IgD-negative memory B cell (primary cell): ENCODE data around the gene KCNN3. TPM values are rescaled to one million over a fixed set of nuclear protein-coding genes. Genes with fewer than 3 reads are reported as not detected.
A peak's percentile ranks its signal among the peaks of the same experiment; 100 is the strongest.

Experiments
- H3K27ac Mint-ChIP-seq, 3 donors: one replicate each; pipeline ENCODE4 v1.8.0; 2020 to 2022; ENCODE audit warnings: mild to moderate bottlenecking in 3 of 3, mixed read lengths in 3 of 3, moderate library complexity in 1 of 3
- H3K27me3 Mint-ChIP-seq: one replicate; pipeline ENCODE4 v1.8.0; 2021; ENCODE audit warnings: mixed read lengths
- H3K36me3 Mint-ChIP-seq: one replicate; pipeline ENCODE4 v1.8.0; 2020; ENCODE audit warnings: mild to moderate bottlenecking, mixed read lengths
- H3K4me1 Mint-ChIP-seq, 3 donors: one replicate each; pipeline ENCODE4 v1.8.0; 2020 to 2022; ENCODE audit warnings: mixed read lengths in 3 of 3, mild to moderate bottlenecking in 1 of 3
- H3K4me3 Mint-ChIP-seq, 4 donors: one replicate each; pipeline ENCODE4 v1.8.0; 2020 to 2022; ENCODE audit warnings: mild to moderate bottlenecking in 4 of 4, mixed read lengths in 4 of 4, moderate library complexity in 3 of 4
- H3K9me3 Mint-ChIP-seq, 3 donors: one replicate each; pipeline ENCODE4 v1.8.0; 2020 to 2021; ENCODE audit warnings: mixed read lengths in 3 of 3, mild to moderate bottlenecking in 1 of 3
- polyA plus RNA-seq: library from polyadenylated mRNA; unstranded; fragments of 300-500 nt; fragmentation: Illumina TruSeq; gene quantifications from one replicate; pipeline ENCODE4 v1.2.3, GENCODE V29; 2021

The KCNN3 gene
- polyA plus RNA-seq, 1 donor from 2014 or later: 0.88 TPM

DNA sequence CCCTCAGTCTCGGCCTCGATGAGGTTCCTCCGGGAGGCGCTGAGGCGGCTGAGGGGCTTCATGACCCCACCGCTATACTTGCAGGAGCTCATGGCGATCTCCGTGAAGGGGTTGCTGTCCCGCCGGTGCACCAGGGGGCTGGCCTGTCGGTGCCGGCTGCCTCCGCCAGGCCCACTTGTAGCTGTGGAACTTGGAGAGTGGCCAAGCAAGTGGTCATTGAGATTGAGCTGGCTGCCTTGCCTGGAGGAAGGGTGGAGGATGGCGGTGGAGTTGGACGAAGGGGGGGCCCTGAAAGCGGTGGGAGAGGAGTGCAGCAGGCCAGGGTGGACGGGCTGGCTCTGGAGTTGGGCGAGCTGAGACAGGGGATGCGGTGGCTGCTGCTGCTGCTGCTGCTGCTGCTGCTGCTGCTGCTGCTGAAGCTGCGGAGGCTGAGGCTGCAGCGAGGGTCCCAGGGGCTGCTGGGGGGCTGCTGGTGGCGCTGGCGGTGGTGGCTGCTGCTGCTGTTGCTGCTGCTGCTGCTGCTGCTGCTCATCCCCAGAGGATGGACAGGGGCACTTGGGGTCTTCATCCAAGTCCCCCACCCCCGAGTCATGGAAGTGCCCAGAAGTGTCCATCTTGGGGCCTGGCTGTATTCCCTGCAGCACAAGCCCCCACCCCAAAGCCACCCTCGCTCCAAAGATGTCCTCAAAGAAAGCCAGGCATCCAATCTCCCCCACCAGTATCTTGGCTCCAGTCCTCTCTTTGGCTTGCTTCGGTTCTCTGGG is 548 bp downstream of the KCNN3 start:
- peaks cover 6% of the 10 kb centered on the region for H3K36me3 Mint-ChIP-seq
- H3K4me1 Mint-ChIP-seq: peaks cover 17 to 41% (median 29%) of the 10 kb centered on the region in 3 donors
- H3K27ac Mint-ChIP-seq: peak overlapping the region in 1 of 3 donors; percentile 18
- peak overlapping the region in 3 of 4 donors; percentile 67 to 87 (median 71) for H3K4me3 Mint-ChIP-seq
- H3K27me3 Mint-ChIP-seq: peaks cover 53% of the 10 kb centered on the region
- no peaks in the 10 kb centered on the region for H3K9me3 Mint-ChIP-seq

DNA sequence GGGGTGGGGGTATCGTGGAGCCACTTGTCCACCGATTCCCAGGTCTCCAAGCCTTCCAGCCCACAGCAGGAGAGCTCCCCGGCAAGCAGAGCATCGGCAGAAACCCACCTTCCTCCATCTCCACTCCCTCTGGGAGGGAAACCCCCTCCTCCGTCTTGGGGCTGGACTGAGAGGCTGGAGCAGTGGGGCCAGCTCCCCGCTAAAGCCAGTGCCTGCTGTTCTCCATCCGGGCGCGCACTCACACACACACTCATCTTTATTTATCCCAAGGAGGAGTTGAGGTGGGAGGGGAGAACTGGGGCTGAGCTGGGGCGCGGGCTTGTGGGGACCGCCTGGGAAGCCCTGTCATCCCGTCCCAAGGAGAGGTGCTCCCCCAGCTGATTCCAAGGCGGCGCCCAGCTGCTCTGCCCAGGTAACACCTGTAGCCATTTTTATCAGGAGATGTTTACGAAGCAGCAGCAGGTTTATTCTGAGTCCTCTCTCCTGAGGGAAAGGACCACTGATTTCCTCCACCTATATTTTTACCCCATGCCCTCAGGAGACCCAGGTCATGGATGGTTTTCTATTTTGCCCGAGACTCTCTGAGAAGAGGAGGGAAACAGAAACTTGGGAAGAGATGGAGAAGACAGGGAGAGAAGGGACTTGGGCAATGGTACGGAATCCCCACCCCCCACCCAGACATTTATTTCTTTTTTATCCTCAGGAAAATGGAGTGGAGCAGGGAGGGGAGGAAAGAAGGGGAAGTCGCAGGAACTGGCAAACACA is 2.1 kb downstream of the KCNN3 start:
- H3K4me3 Mint-ChIP-seq: peak overlapping the region in 2 of 4 donors; percentile 32 to 58
- no peaks in the 10 kb centered on the region for H3K9me3 Mint-ChIP-seq
- no peak overlapping the region for H3K27ac Mint-ChIP-seq
- H3K36me3 Mint-ChIP-seq: peaks cover 7% of the 10 kb centered on the region
- peaks cover 61% of the 10 kb centered on the region for H3K27me3 Mint-ChIP-seq
- peaks cover 25 to 54% (median 43%) of the 10 kb centered on the region in 3 donors for H3K4me1 Mint-ChIP-seq

- Mint-ChIP-seq H3K27ac (no peak overlapping the region), H3K36me3 (peaks cover 7% of the 10 kb centered on the region), H3K27me3 (peaks cover 63% of the 10 kb centered on the region), H3K4me1 (peaks cover 25 to 54% (median 48%) of the 10 kb centered on the region in 3 donors), H3K9me3 (no peaks in the 10 kb centered on the region), H3K4me3 (peak overlapping the region in 2 of 4 donors; percentile 0 to 32)
Observed at GRCh38 chr1:154867064-154867825, 2.8 kb downstream of the KCNN3 start.

DNA sequence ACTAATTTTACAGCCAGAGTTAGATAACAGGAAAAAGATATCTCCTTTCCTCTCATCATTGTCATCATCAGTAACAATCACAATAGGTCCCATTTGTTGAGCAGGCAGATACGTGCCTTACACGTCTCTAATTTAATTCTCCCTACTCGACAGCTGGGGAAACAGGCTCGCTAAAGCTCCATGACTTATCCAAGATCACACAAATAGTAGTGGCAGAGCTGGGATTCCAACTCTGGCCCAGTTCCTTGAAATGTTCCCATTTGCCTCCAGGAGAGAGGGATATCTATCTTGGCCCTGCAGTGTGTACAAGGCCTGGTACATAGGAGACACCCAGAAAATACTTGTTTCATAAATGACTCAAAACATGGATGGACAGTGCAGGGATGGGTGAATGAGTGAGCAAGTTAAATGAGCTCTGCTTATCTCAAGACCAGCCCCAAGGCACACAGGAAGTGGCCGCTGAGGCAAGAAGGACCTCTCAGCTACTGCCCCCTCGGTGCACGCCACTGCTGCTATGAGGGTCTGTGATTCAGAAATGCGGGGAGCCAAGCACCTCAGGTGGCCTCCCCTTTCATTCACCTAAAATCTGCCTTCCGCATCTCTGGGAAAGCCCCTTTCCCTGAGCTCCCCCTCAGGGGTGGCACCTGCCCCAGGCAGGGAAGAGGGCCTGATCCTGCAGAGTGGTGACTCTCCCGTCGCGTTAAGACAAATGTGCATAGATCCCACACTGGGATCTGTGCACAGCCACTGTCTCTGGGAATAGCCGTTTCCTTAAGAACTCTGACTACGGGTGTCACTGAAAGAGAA is 3.6 kb downstream of the KCNN3 start:
- peak overlapping the region in 2 of 4 donors; percentile 0 to 34 for H3K4me3 Mint-ChIP-seq
- H3K36me3 Mint-ChIP-seq: peaks cover 6% of the 10 kb centered on the region
- no peaks in the 10 kb centered on the region for H3K9me3 Mint-ChIP-seq
- H3K27ac Mint-ChIP-seq: no peak overlapping the region
- H3K4me1 Mint-ChIP-seq: peaks cover 25 to 54% (median 52%) of the 10 kb centered on the region in 3 donors
- peaks cover 59% of the 10 kb centered on the region for H3K27me3 Mint-ChIP-seq

- Mint-ChIP-seq H3K36me3 (peaks cover 5% of the 10 kb centered on the region), H3K4me1 (peaks cover 26 to 58% (median 55%) of the 10 kb centered on the region in 3 donors), H3K9me3 (no peaks in the 10 kb centered on the region), H3K4me3 (peak overlapping the region in 2 of 4 donors; percentile 45 to 60), H3K27ac (no peak overlapping the region), H3K27me3 (peaks cover 61% of the 10 kb centered on the region)
Observed at GRCh38 chr1:154865442-154866256, 4.4 kb downstream of the KCNN3 start.

DNA sequence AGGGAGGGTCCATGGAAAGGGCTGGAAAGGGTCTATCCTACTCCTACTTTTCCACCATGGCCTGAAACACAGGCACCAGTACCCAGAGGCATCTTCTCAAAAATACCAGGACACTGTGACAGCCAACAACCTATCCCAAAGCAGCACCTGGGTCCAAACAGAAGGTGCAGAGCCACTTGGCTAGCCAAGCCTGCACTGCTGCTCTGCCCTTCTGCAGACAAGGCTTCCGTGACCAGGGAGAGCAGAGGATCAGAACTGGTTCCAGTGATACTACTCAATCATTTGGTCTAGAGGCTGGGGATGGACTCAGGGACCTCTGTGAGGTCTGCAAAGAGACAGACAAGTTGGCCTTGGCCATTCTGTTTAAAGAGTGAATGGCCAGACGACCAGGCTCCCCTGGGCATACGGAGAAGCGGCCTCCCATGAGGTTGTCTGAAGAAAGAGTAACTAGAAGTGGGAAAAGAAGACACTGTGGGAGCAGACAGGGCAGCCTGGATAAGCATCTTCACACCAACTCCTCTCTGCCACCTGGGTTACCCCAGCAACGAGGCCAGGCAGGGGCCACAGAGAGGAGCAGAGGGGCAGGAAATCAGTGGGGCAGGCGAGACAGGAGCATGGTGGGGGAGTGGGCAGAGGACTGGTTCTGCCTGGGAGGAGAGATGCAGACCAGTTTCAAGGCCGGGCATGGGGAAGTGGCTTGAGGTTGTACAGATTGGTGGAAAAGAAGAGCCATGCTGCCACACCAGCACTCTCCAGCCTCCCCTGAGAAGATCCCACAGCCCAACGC is 5.7 kb downstream of the KCNN3 start:
- peak overlapping the region in 1 of 3 donors; percentile 50 for H3K27ac Mint-ChIP-seq
- peak overlapping the region in 1 of 4 donors; percentile 90 for H3K4me3 Mint-ChIP-seq
- H3K4me1 Mint-ChIP-seq: peaks cover 31 to 64% (median 62%) of the 10 kb centered on the region in 3 donors
- no peaks in the 10 kb centered on the region for H3K9me3 Mint-ChIP-seq
- H3K27me3 Mint-ChIP-seq: peaks cover 55% of the 10 kb centered on the region
- peaks cover 5% of the 10 kb centered on the region for H3K36me3 Mint-ChIP-seq

DNA sequence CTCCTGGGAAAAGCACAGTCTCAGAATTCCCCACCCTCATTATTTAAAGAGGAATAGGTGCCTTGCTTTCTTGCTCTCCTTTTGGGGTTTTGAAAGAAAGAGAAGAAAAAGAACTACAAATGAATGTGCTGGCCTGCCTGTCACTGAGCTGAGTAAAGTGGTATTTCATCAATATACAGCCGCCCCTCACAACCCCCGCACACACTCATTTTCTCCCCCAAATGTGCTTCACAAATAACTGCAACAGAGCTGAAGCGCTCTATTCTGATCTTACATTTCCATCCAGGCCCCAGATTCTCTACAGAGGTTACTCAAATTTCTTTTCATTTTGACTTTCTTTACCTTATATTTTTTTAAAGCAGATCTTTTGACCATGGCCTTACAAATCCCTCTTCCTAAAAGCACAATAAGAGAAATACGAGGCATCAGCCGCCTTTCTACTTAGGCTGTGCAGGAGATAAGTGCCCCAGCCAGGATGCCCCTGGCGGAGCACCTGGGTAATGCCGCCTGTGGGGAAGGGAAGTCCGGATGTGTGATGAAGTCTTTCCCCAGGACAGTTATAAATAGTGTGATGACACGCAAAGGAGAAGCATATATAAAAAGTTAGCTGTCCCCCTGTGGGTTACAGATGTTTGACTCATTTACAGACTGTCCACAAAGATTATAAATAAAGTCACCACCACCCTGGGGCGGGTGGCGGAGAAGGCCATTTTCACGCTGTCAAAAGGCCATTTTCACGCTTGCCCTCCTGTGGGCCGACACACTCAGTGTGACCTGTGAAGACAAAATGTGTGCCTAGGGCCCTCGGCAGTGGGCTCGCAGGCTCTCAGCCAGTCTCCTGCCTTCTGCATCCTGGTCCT is 6.5 kb downstream of the KCNN3 start:
- H3K9me3 Mint-ChIP-seq: no peaks in the 10 kb centered on the region
- H3K4me3 Mint-ChIP-seq: peak overlapping the region in 3 of 4 donors; percentile 39 to 90 (median 58)
- H3K27me3 Mint-ChIP-seq: peaks cover 46% of the 10 kb centered on the region
- peaks cover 5% of the 10 kb centered on the region for H3K36me3 Mint-ChIP-seq
- H3K27ac Mint-ChIP-seq: peak overlapping the region in 1 of 3 donors; percentile 82
- H3K4me1 Mint-ChIP-seq: peaks cover 31 to 62% (median 57%) of the 10 kb centered on the region in 3 donors

DNA sequence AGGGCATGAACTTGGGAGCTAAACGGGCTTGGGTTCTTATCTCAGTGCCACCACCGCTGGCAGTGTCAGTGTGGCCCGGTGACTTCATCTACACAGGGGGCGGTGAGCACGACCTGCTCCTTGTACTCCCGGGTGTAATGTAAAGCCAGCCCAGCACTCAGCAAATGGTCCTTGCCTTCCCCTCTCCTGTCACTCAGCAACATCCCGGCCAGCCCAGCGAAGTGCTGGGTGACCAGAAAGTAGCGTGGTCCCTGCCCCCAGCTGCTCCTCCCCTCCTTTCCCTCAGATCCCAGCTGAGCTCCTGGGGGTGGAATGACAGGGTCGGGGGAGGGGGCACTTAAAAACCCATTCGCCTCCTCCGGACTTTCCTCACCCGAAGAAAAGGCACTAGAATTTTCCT is 7.2 kb downstream of the KCNN3 start:
- Mint-ChIP-seq H3K27me3 (peaks cover 40% of the 10 kb centered on the region), H3K36me3 (peaks cover 5% of the 10 kb centered on the region), H3K4me3 (no peak overlapping the region), H3K27ac (peak overlapping the region in 1 of 3 donors; percentile 82), H3K9me3 (no peaks in the 10 kb centered on the region), H3K4me1 (peaks cover 31 to 61% (median 58%) of the 10 kb centered on the region in 3 donors)

GRCh38 chr1:154861607-154862094 is 8.4 kb downstream of the KCNN3 start:
- Mint-ChIP-seq H3K4me1 (peaks cover 35 to 62% (median 60%) of the 10 kb centered on the region in 3 donors), H3K4me3 (peak overlapping the region in 3 of 4 donors; percentile 38 to 78 (median 76)), H3K36me3 (peaks cover 4% of the 10 kb centered on the region), H3K9me3 (no peaks in the 10 kb centered on the region), H3K27me3 (peaks cover 29% of the 10 kb centered on the region), H3K27ac (peak overlapping the region in 2 of 3 donors; percentile 21 to 88)

GRCh38 chr1:154860156-154860870 is 9.8 kb downstream of the KCNN3 start:
- Mint-ChIP-seq H3K9me3 (no peaks in the 10 kb centered on the region), H3K4me1 (peaks cover 26 to 59% (median 51%) of the 10 kb centered on the region in 3 donors), H3K36me3 (peaks cover 1% of the 10 kb centered on the region), H3K27me3 (peaks cover 25% of the 10 kb centered on the region), H3K4me3 (peak overlapping the region; percentile 63 to 94 (median 74)), H3K27ac (peak overlapping the region; percentile 88 to 92 (median 88))

DNA sequence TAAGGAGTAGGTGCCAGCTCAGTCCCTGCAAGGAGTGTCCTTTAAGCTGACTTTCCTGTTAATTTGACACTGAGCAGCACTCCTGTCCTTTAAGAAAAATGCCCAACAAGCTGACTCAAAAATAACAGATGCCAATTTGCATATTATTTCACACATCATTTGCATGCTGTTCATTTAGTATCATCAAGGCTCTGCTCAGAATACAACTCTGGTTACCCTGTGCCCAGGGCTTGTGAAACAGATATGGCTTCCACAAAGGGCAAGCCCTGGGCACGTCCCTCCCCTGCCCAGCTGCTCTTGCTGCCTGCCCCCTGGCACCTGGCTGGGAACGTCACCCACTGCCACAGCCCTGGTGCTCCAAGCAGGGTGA is 10.3 kb downstream of the KCNN3 start:
- H3K27me3 Mint-ChIP-seq: peaks cover 23% of the 10 kb centered on the region
- H3K9me3 Mint-ChIP-seq: no peaks in the 10 kb centered on the region
- peaks cover 24 to 58% (median 49%) of the 10 kb centered on the region in 3 donors for H3K4me1 Mint-ChIP-seq
- H3K27ac Mint-ChIP-seq: peak overlapping the region; percentile 71 to 92 (median 88)
- peak overlapping the region; percentile 6 to 94 (median 64) for H3K4me3 Mint-ChIP-seq
- peaks cover 1% of the 10 kb centered on the region for H3K36me3 Mint-ChIP-seq
